Astrocyte of the cerebellum (primary cell): ENCODE results near the gene KRT13.

Experiments
- DNase-seq: peaks from one replicate; pipeline ENCODE4 v3.0.0-alpha.2; 2011; ENCODE audit warnings: low read depth
- H3K4me3 ChIP-seq: 2 replicates; pipeline ENCODE4 v1.5.1; 2011; ENCODE audit warnings: mild to moderate bottlenecking, low read depth, low read length, moderate library complexity
- CTCF ChIP-seq: IDR thresholded peaks from 2 replicates; pipeline ENCODE4 v1.5.1; 2012; ENCODE audit warnings: low read length, low read depth, moderate library complexity, mild to moderate bottlenecking; ENCODE audit errors: missing control alignments
- in situ Hi-C: cut with HindIII; loops from 2 replicates; pipeline ENCODE4 v1.10.0; 2017; ENCODE audit warnings: low sequenced_read_pairs

Gene KRT13

GRCh38 chr17:41451154-41451728 is 54.2 kb downstream of the KRT13 start:
- in situ Hi-C loops, result loop anchor here (5.0 kb wide), 1 partner anchor 56 kb away; the partner anchor contains the start of gene KRT13
- H3K4me3 ChIP-seq, result no peak overlapping the region
- DNase-seq, result no peak
- no peak for TF ChIP-seq CTCF
